OCI-LY7 (cell line): ENCODE results near the gene HOXC6. TPM values are rescaled to one million over a fixed set of nuclear protein-coding genes. Genes with fewer than 3 reads are reported as not detected.

Source experiments
- BruUV-seq: library from RNA; stranded (reverse); fragments of 400-500 nt; replicated peaks from 2 replicates; lab custom pipeline; 2021; lab: Mats Ljungman, UMichigan
- CTCF ChIA-PET: fragments of 300-600 bp; sonication (Branson Sonifier 250); formaldehyde crosslinking; loops from one replicate; lab custom pipeline; 2022; ENCODE audit warnings: antibody characterized with exemption; ENCODE audit not compliant: unreplicated experiment; lab: Charles Lee
- POLR2A ChIA-PET: fragments of 300-600 bp; sonication (Branson Sonifier 250); formaldehyde crosslinking; loops from one replicate; lab custom pipeline; 2022; ENCODE audit warnings: antibody characterized with exemption; lab: Charles Lee
- DNase-seq: peaks from one replicate; pipeline ENCODE4 v3.0.0-alpha.2; 2015; ENCODE audit warnings: low spot score
- H2AFZ ChIP-seq: fragments of 200-600 bp; sonication (generic), shearing (Covaris generic); 2 replicates; pipeline ENCODE4 v1.6.1; 2014; ENCODE audit warnings: mild to moderate bottlenecking, antibody characterized with exemption, low read length, moderate library complexity
- H3K27ac ChIP-seq: fragments of 200-600 bp; sonication (generic); 2 replicates; pipeline ENCODE4 v1.5.1; 2014; ENCODE audit warnings: mixed run types, low read depth, mild to moderate bottlenecking, moderate library complexity, low read length, inconsistent platforms; ENCODE audit not compliant: poor library complexity, severe bottlenecking
- H3K36me3 ChIP-seq: fragments of 200-600 bp; sonication (generic); 2 replicates; pipeline ENCODE4 v1.6.1; 2014; ENCODE audit warnings: mild to moderate bottlenecking, antibody characterized with exemption, low read length, moderate library complexity, mixed read lengths; ENCODE audit not compliant: insufficient read depth
- H3K4me1 ChIP-seq: fragments of 200-600 bp; sonication (generic); 2 replicates; pipeline ENCODE4 v1.5.1; 2014; ENCODE audit warnings: mild to moderate bottlenecking, low read length; ENCODE audit not compliant: insufficient read depth, poor library complexity, severe bottlenecking
- H3K4me2 ChIP-seq: fragments of 200-600 bp; sonication (generic); 2 replicates; pipeline ENCODE4 v1.6.1; 2014; ENCODE audit warnings: mild to moderate bottlenecking, low read length
- H3K4me3 ChIP-seq: fragments of 200-600 bp; sonication (generic); 2 replicates; pipeline ENCODE4 v1.5.1; 2014; ENCODE audit warnings: mild to moderate bottlenecking, low read depth, low read length; ENCODE audit not compliant: poor library complexity, severe bottlenecking
- H3K79me2 ChIP-seq: fragments of 200-600 bp; sonication (generic); 2 replicates; pipeline ENCODE4 v1.6.1; 2016; ENCODE audit warnings: low read depth, mild to moderate bottlenecking, low read length, moderate library complexity, mixed read lengths; ENCODE audit not compliant: insufficient read depth
- H3K9me2 ChIP-seq: fragments of 200-600 bp; sonication (generic); 2 replicates; pipeline ENCODE4 v1.6.1; 2016; ENCODE audit warnings: mild to moderate bottlenecking, low read length, mixed read lengths; ENCODE audit not compliant: insufficient read depth
- H3K9me3 ChIP-seq: fragments of 200-600 bp; sonication (generic); 2 replicates; pipeline ENCODE4 v1.6.1; 2014; ENCODE audit warnings: mild to moderate bottlenecking, mixed run types, low read length, mixed read lengths
- H4K20me1 ChIP-seq: fragments of 200-600 bp; sonication (generic); 2 replicates; pipeline ENCODE4 v1.6.1; 2014; ENCODE audit warnings: mild to moderate bottlenecking, antibody characterized with exemption, low read length, moderate library complexity, mixed read lengths; ENCODE audit not compliant: insufficient read depth
- EZH2phosphoT487 ChIP-seq: fragments of 200-600 bp; sonication (generic); IDR thresholded peaks from 2 replicates; pipeline ENCODE4 v1.6.1; 2018; ENCODE audit warnings: low read depth, borderline replicate concordance, mild to moderate bottlenecking, mixed run types, antibody characterized with exemption, low read length, moderate library complexity, mixed read lengths
- intact Hi-C: fragments of 100-400 bp; cut with micrococcal nuclease; formaldehyde crosslinking; loops from one replicate; pipeline ENCODE4 v1.10.0; 2022; ENCODE audit not compliant: unreplicated experiment
- total RNA-seq, 2 experiments: library from RNA; depleted of rRNA in 1 of 2; stranded (reverse); fragments of >200 nt in 1 of 2; shearing (Covaris generic) in 1 of 2; gene quantifications; 2 replicates each; pipeline ENCODE4 v1.2.3, GENCODE V29; 2014 to 2022
- TF ChIP-seq, protein P1 (sequence below): fragments of 200-600 bp; sonication (generic); conservative IDR thresholded peaks from 2 replicates; pipeline ENCODE4 v1.5.1; 2014; ENCODE audit warnings: mild to moderate bottlenecking, antibody characterized with exemption, low read length, moderate library complexity, mixed read lengths

HOXC6 gene
- total RNA-seq, 2 experiments from 2014 or later, result 0.92 to 2.7 TPM

DNA sequence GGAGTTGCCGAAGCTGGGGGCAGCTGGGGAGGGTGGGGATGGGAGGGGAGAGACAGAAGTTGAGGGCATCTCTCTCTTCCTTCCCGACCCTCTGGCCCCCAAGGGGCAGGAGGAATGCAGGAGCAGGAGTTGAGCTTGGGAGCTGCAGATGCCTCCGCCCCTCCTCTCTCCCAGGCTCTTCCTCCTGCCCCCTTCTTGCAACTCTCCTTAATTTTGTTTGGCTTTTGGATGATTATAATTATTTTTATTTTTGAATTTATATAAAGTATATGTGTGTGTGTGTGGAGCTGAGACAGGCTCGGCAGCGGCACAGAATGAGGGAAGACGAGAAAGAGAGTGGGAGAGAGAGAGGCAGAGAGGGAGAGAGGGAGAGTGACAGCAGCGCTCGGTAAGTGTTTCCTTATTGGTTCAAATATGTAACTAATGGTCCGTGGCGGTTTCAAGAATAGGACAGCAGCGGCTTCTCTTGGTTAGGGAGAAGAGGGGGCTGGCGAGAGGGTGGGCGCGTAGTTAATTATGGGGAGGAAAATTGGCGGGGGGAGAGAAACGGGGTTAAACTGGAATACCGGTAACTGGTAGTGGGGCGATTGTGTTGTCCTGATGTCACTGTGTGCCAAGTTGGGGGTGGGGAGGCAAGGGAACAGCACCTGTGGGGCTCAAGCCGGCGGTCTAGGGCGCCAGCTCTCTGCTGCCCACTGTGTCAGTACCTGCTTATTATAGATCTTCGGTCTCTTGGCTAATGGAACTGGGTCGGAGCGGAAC lies 11.0 kb upstream of the HOXC6 start:
- ChIA-PET POLR2A (interaction anchor here (0.7 to 1.5 kb wide), 25 partner anchors 8 to 1656 kb away, joined by 3 to 24 read pairs (median 4); partner anchors contain the start of genes HOXC10, HOXC4, HOXC6 and HOXC8), CTCF (interaction anchor here (0.6 to 2.0 kb wide), 12 partner anchors 10 to 341 kb away, joined by 3 to 14 read pairs (median 3); partner anchors contain the start of genes ATP5MC2 and SMUG1)
- TF ChIP-seq, protein P1, sequence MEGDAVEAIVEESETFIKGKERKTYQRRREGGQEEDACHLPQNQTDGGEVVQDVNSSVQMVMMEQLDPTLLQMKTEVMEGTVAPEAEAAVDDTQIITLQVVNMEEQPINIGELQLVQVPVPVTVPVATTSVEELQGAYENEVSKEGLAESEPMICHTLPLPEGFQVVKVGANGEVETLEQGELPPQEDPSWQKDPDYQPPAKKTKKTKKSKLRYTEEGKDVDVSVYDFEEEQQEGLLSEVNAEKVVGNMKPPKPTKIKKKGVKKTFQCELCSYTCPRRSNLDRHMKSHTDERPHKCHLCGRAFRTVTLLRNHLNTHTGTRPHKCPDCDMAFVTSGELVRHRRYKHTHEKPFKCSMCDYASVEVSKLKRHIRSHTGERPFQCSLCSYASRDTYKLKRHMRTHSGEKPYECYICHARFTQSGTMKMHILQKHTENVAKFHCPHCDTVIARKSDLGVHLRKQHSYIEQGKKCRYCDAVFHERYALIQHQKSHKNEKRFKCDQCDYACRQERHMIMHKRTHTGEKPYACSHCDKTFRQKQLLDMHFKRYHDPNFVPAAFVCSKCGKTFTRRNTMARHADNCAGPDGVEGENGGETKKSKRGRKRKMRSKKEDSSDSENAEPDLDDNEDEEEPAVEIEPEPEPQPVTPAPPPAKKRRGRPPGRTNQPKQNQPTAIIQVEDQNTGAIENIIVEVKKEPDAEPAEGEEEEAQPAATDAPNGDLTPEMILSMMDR, result peak; percentile 43; the same call in 1 of the 2 replicates
- TF ChIP-seq EZH2phosphoT487, result no peak
- Histone ChIP-seq H3K4me3 (peak overlapping the region; percentile 77), H3K36me3 (no peaks in the 10 kb centered on the region), H3K9me3 (no peaks in the 10 kb centered on the region), H3K79me2 (no peaks in the 10 kb centered on the region), H3K4me2 (peak overlapping the region; percentile 82), H2AFZ (peak overlapping the region; percentile 85), H3K9me2 (no peaks in the 10 kb centered on the region), H3K4me1 (peaks cover 42% of the 10 kb centered on the region), H4K20me1 (no peaks in the 10 kb centered on the region), H3K27ac (peak overlapping the region; percentile 83)
- TSS peak; percentile 95 for BruUV-seq
- intact Hi-C loops, result loop anchor here (10.0 kb wide), 1 partner anchor 338 kb away; no protein-coding TSS in a partner anchor
- peak; percentile 77 for DNase-seq

- peak overlapping the region; percentile 77 for H3K4me3 ChIP-seq
- no peaks in the 10 kb centered on the region for H3K79me2 ChIP-seq
- H3K4me1 ChIP-seq, result peaks cover 49% of the 10 kb centered on the region
- H3K9me2 ChIP-seq, result no peaks in the 10 kb centered on the region
- DNase-seq, result peak; percentile 98
- no peaks in the 10 kb centered on the region for H4K20me1 ChIP-seq
- H2AFZ ChIP-seq, result peak overlapping the region; percentile 85
- no peaks in the 10 kb centered on the region for H3K9me3 ChIP-seq
- ChIA-PET POLR2A (interaction anchor here (0.5 to 1.5 kb wide), 22 partner anchors 9 to 1657 kb away, joined by 3 to 24 read pairs (median 4); partner anchors contain the start of genes HOXC4, HOXC6, HOXC8 and SMUG1), CTCF (interaction anchor here (0.6 to 2.0 kb wide), 12 partner anchors 9 to 342 kb away, joined by 3 to 14 read pairs (median 3); partner anchors contain the start of genes ATP5MC2 and SMUG1)
- BruUV-seq, result no TSS peak
- H3K36me3 ChIP-seq, result no peaks in the 10 kb centered on the region
- H3K27ac ChIP-seq, result peak overlapping the region; percentile 83
- H3K4me2 ChIP-seq, result peak overlapping the region; percentile 82
- no peak for TF ChIP-seq EZH2phosphoT487
- intact Hi-C loops, result loop anchor here (1.0 to 10.0 kb wide), 2 partner anchors 35 to 337 kb away; partner anchors contain the start of gene HOXC4
Measured at GRCh38 chr12:54017878-54018467, 10.3 kb upstream of the HOXC6 start.

- DNase-seq, result peak; percentile 38
- peak overlapping the region; percentile 82 for H3K4me2 ChIP-seq
- H3K9me3 ChIP-seq, result no peaks in the 10 kb centered on the region
- intact Hi-C loops, result loop anchor here (1.0 to 10.0 kb wide), 2 partner anchors 35 to 336 kb away; partner anchors contain the start of gene HOXC4
- H3K27ac ChIP-seq, result peak overlapping the region; percentile 83
- TSS peak; percentile 97 for BruUV-seq
- H3K36me3 ChIP-seq, result no peaks in the 10 kb centered on the region
- ChIA-PET POLR2A (interaction anchor here (1.5 kb wide), 1 partner anchor 35 kb away, joined by 24 read pairs; the partner anchor contains the start of gene HOXC4), CTCF (interaction anchor here (2.0 kb wide), 1 partner anchor 171 kb away, joined by 9 read pairs; the partner anchor contains the start of gene SMUG1)
- H3K4me3 ChIP-seq, result peak overlapping the region; percentile 77
- H3K9me2 ChIP-seq, result no peaks in the 10 kb centered on the region
- H4K20me1 ChIP-seq, result no peaks in the 10 kb centered on the region
- peak overlapping the region; percentile 55; the same call in 1 of the 2 replicates for H2AFZ ChIP-seq
- H3K79me2 ChIP-seq, result no peaks in the 10 kb centered on the region
- no peak for TF ChIP-seq EZH2phosphoT487
- TF ChIP-seq, protein P1, result no peak
- H3K4me1 ChIP-seq, result peaks cover 55% of the 10 kb centered on the region
Measured at GRCh38 chr12:54018468-54018984, 9.7 kb upstream of the HOXC6 start.
